ENCODE results near the gene HCAR1.
"Not testable (repeated sequence)": the region's sequence is repeated elsewhere in the genome, so short reads cannot be mapped to it uniquely, and the experiment has no call there.

Gene HCAR1, protein sequence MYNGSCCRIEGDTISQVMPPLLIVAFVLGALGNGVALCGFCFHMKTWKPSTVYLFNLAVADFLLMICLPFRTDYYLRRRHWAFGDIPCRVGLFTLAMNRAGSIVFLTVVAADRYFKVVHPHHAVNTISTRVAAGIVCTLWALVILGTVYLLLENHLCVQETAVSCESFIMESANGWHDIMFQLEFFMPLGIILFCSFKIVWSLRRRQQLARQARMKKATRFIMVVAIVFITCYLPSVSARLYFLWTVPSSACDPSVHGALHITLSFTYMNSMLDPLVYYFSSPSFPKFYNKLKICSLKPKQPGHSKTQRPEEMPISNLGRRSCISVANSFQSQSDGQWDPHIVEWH

DNA sequence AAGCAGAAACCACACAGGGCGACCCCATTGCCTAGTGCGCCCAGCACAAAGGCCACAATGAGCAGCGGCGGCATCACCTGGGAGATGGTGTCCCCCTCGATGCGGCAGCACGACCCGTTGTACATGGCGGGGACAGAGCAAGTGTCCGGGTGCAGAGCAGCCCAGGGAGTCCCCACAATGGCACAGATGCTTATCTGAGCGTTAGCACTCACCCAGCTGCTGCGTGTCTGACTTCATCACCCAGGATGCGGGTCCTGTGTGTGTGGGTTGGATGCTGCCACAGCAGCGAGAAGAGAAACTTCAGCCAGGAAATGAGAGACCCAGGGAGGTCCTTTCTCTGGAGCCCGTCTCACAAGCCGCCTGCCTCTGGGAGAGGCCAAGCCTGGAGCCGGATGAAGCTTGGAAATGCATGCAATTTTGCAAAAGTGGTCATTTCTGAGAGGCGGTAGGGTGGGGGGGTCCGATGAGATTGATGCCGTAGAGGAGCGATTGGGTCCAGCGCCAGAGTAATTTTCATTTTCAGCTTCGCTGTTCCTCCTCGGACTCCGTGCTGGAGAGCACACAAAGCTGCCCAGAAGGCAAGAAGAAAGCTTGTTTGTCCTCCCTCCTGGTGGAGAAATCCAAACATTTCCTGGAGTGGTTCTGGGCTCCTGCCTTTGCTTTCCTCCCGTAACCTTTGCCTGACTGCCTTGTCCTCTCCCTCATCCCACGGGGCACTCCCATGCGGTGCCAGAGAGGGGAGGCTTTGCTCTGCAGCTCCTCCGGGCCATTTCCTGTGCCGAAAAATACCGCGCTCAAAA, at the start of gene HCAR1:
Gene HCAR1, minus strand, starts transcription at position 630 of the 800 bp plus-strand sequence. Its CDS starts 505 bp downstream, at position 125.
- DNase-seq (ENCODE audit: low read depth, low spot score) = no peak

DNA sequence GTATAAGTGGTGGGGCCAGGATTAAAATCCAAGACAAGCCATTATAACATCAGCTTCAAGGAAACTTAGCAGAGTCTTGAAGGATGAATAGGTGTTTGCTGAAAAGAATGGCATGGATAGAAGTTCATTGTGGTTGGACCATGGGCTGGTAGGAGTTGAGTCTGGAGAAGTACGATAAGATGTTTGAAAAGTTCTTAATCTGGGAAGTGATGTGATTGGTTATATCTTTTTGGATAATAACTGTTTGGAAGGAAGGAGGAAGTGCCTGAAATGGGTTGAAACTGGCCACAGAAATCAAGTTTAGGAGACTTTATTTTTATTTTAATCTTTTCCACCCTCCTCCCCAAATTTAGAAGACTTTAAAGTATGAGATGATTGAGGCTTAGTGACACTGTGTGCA, 26.9 kb upstream of the HCAR1 start:
- no peak for DNase-seq (ENCODE audit: low read depth, low spot score)

DNA sequence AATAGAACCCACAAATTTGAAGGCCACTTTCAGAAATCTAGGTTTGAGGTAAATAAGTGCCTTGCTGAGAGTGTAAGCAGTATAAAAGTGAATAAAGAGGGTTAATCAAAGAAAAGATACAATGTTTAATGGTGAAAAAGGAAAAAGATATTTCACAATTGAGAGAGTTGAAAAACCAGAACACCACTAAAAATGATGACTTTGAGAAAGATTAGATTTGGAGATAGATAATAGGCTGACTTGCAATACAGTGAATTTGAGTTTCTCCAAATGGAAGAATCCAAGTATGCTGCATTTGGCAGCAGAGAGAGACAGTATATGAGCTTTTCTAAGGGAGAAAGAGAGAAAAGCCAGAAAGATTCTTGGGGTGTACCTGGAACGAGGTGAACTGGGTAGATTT, 24.1 kb upstream of the HCAR1 start:
- no peak for DNase-seq (ENCODE audit: low read depth, low spot score)

DNA sequence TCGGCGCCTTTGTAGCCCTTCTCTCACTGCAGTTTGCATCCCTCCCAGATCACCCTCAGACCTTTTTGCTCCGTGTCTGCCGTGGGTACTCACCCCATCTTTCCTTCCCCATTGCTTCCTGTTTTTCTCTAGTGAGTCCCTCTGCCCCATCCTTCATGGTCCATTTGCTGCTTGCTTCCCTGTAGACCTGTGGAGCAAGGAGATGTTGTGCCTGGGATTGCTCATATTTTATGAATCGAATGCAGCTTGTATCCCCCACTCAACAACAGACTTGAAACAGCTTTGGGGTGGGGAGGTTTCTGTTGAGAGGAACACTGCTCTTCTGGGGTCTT, 22.6 kb upstream of the HCAR1 start:
- no peak for DNase-seq (ENCODE audit: low read depth, low spot score)

DNA sequence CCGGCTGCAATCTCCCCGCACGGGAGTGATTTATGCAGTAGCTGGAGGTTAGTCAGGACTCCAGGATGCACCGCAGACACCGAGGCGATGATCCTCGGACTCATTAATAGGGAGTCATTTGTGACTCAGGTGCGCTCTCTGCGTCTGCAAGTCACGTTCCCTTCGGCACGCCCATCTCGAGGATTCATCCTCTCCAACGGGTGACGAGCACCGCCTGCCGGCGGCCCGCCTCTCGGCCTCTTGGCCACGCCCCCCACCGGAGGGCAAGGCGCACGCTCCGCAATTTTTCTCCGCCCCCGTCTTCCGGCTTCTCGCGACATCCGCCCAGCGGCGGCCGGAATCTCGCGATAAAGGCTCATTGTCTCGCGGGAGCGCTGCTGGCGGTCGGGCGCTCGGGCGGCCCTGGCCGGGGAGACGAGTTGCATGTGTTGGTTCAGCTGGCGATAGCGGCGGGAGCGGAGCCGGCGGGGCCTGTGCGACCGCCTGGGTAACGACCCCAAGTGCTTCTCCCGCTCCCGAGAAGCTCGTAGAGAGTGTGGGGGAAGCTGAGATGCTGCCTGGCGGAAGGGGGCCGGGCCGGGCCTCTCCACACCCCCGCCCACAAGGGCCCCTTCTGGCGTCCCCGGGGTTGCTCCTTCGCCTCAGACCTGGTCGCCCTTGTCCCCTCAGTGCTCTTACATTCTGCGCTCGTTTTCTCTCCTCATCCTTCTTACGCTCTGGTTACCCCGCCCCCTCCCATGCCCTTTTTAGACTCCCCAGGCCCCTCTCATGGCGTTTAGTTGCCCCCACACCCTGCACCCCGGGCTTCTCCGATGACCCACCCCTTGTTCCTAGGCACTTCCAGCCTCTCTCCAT, 22.0 kb upstream of the HCAR1 start, which contains the start of gene DENR:
Gene DENR, plus strand, starts transcription at position 361 of the 855 bp plus-strand sequence. CDS start 878 bp downstream, outside the sequence.
- peak; percentile 92 for DNase-seq (ENCODE audit: low read depth, low spot score)

DNA sequence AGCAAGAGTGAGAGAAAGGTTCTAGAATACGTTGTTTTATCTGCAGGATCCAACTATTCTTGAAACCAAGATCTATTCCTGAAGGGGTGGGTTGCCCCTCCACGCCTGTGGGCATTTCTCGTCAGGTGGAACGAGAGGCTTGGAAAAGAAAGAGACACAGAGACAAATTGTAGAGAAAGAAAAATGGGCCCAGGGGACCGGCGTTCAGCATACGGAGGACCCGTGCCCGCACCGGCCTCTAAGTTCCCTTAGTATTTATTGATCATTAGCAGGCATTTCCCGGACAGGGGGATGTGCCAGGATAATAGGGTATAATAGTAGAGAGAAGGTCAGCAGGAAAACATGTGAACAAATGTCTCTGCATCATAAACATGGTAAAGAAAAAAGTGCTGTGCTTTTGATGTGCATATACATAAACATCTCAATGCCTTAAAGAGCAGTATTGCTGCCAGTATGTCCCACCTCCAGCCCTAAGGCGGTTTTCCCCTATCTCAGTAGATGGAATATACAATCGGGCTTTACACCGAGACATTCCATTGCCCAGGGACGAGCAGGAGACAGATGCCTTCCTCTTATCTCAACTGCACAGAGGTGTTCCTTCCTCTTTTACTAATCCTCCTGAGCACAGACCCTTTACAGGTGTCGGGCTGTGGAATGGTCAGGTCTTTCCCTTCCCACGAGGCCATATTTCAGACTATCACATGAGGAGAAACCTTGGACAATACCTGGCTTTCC, 20.3 kb upstream of the HCAR1 start:
- DNase-seq (ENCODE audit: low read depth, low spot score) = not testable (repeated sequence)

DNA sequence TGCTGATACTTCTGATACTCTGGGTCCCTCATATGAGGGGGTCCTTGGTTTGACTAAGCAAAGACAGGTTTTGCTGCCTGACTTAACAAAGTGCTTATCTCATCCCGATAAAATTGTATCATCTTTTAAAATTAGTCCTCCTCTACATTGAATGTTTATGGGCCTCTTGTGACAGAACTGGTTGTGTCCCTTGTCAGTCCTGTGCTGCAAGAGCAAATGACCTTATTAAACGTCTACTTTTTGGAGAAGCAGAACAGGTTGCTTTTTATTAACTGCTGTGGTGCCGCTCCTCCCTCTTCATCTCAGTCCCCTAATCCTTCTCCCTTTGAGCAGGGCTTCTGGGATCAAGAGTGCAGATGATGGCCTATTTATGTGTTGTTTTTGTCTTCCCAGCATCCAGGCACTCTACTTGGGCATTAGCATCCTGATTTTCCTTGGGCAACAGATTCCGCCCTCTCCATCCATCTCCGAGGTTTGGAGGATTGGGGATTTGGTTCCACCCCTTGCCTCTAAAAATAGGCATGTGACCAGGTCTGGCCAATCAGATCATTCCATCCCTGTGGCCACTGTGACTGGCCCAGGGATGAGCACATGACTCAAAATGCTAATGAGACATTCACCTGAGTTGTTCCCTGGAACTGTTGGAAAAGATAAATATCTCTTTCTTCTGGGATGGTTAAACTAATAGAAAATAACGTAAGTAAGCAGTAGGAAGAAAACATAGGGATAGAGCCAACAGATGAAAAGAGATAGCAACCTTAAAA, 19.1 kb upstream of the HCAR1 start:
- no peak for DNase-seq (ENCODE audit: low read depth, low spot score)

DNA sequence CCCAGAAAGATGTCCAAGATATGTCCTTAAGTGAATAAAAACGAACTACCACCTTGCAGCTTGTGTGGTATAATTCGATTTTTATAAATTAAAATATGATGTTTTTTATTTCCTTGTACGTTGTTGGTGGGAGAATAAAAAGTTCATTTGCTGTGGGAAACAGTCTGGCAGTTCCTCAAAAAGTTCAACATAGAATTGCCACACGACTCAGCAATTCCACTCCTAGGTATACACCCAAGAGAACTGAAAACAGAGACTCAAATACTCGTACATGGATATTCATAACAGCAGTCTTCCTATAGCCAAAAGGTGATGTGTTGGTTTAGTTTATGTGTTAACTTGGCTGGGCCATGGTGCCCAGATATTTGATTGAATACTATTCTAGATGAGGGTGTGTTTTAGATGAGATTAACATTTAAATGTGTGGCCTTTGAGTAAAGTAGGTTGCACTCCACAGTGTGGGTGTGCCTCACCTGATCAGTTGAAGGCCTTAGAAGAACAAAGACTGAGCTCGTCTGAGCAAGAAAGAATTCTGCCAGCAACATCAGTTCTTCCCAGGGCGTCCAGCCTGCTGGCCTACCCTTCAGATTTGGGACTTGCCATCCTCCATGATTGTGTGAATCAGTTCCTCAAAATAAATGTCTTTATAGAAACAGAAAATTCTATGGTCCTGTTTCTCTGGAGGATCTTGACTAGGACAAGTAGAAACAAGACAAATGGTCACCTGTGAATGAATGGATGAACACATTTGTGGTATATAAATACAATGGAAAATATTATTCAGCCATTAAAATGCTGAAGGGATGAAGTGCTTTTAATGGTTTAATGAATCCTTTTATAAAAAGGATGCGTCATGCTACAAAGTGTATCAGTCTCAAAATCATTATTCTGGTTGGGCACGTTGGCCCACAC, 16.8 kb upstream of the HCAR1 start:
- no peak for DNase-seq (ENCODE audit: low read depth, low spot score)

DNA sequence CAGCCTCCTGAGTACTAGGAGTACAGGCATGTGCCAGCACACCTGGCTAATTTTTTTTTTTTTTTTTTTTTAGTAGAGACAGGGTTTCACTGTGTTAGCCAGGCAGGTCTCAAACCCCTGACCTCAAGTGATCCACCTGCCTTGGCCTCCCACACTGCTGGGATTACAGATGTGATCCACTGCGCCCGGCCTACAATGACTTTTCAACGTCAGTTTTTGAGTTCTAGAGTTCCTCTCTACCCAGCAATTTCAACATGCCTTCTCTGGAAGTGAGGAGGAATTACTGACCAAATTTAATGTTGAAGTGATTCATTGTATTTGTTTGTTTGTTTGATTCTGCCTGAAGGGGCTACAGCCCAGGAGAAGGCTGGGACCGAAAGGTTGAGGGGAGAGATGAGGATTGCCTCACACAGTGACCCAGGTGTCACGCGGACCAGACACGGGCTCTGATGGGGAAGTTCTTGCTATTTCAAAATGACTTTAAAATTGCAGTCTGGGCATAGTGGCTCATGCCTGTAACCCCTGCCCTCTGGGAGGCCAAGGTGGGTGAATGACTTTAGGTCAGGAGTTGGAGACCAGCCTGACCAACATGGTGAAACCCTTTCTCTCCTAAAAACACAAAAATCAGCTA, 13.4 kb upstream of the HCAR1 start:
- no peak for DNase-seq (ENCODE audit: low read depth, low spot score)

DNA sequence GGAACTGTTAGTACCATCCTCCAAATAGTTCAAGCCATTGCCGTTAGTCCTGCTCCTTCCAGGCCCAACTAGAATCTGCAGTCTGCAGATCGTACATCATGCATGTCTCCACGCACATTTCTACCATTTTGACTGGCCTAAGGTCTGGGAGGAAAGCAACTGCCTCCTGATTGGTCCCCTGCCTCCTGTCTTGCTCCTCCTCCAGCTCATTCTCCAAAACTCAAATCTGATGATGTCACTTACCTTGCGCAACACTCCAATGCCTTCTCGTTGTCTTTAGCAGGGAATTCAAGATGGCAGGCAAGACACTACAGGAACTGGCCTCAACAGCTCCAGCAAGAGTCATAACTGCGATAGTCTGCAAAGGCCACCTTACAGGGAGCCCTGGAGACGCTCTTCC, 9.7 kb upstream of the HCAR1 start:
- DNase-seq (ENCODE audit: low read depth, low spot score) = no peak

DNA sequence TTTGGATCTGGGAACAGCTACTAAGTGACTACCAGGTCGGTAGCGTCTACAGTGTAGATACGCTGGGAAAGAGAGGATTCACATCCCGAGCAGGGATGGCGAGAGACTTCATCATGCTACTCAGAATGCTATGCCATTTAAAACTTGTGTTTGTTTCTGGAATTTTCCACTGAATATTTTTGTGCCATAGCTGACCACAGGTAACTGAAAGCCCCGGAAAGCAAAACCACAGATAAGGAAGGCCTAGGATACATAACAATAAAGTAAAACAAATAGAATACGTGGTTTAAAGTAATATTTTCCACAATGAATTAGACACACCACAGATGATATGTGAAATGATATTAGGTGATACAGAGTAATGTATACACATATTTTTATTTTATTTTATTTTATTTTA, 7.9 kb upstream of the HCAR1 start:
- no peak for DNase-seq (ENCODE audit: low read depth, low spot score)

DNA sequence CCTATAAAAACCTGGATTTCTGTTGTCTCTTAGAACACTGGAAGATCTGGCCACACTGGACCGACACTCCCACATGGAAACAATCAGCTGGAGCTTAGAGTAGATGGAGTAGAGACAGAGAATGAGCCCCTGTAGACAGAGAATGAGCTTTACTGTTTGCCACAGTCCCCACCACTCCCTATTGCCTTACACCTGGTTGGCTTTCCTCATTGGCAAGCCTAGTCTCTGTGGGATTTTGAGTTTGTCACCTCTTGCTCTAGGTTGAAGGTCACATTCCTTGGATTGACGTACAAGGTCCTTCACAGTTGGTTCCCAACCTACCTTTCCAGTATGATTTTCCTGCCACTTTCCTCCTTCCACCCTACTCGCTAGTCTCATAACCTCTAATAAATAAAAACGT, 2.0 kb upstream of the HCAR1 start:
- DNase-seq (ENCODE audit: low read depth, low spot score) = no peak

DNA sequence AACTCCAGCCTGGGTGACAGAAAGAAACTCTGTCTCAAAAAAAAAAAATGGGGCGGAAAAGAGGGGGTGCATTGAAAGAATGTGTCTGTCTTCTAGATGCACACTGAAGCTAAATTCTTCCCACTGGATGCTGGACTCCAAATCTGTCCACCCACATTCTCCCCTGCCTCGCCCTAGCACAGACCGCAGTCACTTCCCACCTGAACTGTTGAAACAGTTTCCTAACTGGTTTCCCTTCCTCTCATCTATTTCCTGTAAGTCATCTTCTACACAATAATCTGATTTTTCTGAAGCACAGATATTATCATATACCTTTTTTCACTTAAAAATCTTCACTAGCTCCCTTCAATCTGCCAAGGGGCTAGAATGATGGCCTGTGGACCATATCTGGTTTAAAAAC, 1.5 kb upstream of the HCAR1 start:
- DNase-seq (ENCODE audit: low read depth, low spot score) = no peak

DNA sequence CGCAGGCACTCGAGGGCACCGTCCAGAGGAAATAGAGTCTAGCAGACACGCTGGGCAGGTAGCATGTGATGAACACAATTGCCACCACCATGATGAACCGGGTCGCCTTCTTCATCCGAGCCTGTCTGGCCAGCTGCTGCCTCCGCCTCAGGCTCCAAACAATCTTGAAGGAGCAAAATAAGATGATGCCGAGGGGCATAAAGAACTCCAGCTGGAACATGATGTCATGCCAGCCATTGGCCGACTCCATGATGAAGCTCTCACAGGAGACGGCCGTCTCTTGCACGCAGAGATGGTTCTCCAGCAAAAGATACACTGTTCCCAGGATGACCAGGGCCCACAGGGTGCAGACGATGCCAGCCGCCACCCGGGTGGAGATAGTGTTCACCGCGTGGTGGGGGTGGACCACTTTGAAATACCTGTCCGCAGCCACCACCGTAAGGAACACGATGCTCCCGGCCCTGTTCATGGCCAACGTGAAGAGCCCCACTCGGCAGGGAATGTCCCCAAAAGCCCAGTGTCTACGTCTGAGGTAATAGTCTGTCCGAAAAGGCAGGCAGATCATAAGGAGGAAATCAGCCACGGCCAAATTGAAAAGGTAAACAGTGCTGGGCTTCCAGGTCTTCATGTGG, 945 bp downstream of the HCAR1 start:
- no peak for DNase-seq (ENCODE audit: low read depth, low spot score)

DNA sequence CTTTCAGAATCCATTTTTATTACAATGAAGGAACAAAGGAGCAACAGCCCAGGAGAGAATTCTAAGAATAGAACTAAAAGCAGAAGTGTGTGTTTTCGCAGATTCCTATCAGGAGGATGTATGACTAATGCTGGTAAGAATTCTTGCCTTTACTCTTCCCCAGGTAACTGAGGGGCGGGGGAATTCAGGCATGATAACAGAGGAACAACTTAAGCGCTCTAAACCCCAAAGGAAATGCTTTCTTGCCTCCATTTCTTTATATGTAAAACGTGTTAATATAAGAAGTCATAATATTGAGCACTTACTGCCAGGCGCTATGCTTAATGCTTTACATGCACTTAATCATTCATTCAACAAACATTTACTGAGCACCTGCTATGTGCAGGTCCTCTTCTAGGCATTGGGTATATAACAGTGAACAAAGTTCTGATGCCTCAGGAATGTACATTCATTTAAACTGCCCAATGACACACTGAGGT, 4.5 kb downstream of the HCAR1 start:
- peak; percentile 25 for DNase-seq (ENCODE audit: low read depth, low spot score)

DNA sequence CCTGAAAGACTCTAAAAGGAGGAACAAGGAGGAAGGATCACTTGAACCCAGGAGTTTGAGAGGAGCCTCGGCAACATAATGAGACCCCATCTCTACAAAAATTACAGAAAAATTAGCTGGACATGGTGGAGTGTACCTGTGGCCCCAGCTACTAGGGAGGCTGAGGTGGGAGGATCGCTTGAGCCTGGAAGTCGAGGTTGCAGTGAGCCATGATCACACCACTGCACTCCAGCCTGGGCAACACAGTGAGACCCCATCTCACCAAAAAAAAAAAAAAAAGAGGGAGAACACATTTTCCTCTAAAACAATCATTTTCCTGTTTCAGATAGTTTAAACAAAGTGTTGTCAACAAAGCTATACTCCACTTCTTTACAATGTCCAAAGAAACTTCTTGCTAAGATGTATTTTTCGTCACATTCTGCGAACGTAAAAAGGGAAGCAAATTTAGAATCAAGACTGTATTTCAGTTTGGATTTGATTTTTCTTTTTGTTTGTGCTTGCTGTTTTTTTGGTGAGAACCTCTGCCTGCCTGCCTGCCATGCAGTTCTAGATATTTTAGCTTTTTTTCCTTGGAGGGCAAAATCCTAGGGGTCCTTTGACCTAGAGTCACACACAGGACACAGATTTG, 5.1 kb downstream of the HCAR1 start:
- DNase-seq (ENCODE audit: low read depth, low spot score) = no peak

DNA sequence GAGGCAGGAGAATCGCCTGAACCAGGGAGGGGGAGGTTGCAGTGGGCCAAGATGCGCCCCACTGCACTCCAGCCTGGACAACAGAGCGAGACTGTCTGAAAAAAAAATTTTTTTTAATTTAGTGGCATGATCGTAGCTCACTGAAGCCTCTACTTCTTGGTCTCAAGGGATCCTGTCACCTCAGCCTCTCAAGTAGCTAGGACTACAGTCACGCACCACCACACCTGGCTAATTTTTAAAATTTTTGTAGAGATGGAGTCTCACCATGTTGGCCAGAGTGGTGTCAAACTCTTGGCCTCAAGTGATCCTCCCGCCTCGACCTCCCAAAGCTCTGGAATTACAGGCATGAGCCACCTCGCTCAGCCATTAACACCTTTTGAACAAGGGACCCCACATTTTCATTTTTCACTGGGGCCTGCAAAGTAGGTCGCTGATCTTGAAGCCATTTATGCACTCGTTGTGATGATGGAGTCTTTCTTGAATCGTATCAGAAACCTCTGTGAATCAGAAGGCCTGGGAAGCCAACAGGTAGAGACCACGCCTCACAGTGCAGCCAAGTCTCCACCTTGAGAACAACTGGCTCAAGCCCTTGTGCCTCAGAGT, 5.9 kb downstream of the HCAR1 start:
- no peak for DNase-seq (ENCODE audit: low read depth, low spot score)

DNA sequence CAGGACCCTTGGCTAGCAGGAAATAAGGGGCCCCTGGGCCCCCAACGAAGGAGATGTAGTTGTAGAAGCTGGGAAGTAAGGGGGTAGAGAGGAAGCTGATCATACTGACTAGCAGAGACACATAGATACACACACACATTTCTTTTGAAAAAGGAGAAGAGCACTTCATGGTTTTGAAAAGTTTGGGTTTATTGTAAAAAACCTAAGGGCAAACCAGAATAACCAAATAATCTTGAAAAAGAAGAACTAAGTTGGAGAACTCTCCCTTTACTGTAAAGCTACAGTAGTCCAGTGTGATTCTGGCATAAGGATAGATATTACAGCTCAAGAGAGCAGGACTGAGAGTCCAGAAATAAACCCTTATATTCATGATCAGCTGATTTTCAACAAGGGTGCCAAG, 8.3 kb downstream of the HCAR1 start:
- no peak for DNase-seq (ENCODE audit: low read depth, low spot score)

Data from iPS DF 19.7 (cell line).